GM12878 (cell line): ENCODE measurements around the gene GHRH. TPM values are rescaled to one million over a fixed set of nuclear protein-coding genes. Genes with fewer than 3 reads are reported as not detected.

Experiments used
- ATAC-seq: fragments of 200-7000 bp; cut with Tn5 transposase; 3 replicates; pipeline ENCODE4 v1.9.1; 2020; ENCODE audit warnings: mild to moderate bottlenecking, moderate library complexity
- BruUV-seq: library from RNA; stranded (reverse); fragments of 400-500 nt; replicated peaks from 2 replicates; lab custom pipeline; 2021; lab: Mats Ljungman, UMichigan
- CTCF ChIA-PET: fragments of 300-600 bp; sonication (Branson Sonifier 250); formaldehyde crosslinking; extraction: SDS; loops from one replicate; lab custom pipeline; 2021; ENCODE audit warnings: inconsistent platforms; lab: Yijun Ruan, JAX
- POLR2A ChIA-PET: fragments of 350-600 bp; formaldehyde crosslinking; extraction: SDS; loops from one replicate; lab custom pipeline; 2021; ENCODE audit warnings: inconsistent platforms; lab: Charles Lee
- RAD21 ChIA-PET: fragments of 300-600 bp; sonication (Branson Sonifier 250); formaldehyde crosslinking; loops from one replicate; lab custom pipeline; 2023; ENCODE audit warnings: antibody characterized with exemption; ENCODE audit not compliant: unreplicated experiment; lab: Charles Lee
- SMC1A ChIA-PET: fragments of 300-600 bp; sonication (Branson Sonifier 250); formaldehyde crosslinking; loops from one replicate; lab custom pipeline; 2023; ENCODE audit not compliant: unreplicated experiment, uncharacterized antibody; lab: Charles Lee
- DNase-seq: peaks from one replicate; pipeline ENCODE4 v3.0.0-alpha.2; 2011; ENCODE audit warnings: low read depth, low spot score
- FAIRE-seq: peaks from 3 replicates; lab custom pipeline; 2011; peaks lifted over from hg19 to GRCh38; lab: Jason Lieb, UNC
- H2AFZ ChIP-seq: 2 replicates; pipeline ENCODE4 v1.6.0; 2011; ENCODE audit warnings: low read depth, low read length, control low read depth; ENCODE audit not compliant: control insufficient read depth
- H3K27ac ChIP-seq: 2 replicates; pipeline ENCODE4 v1.5.1; 2011; ENCODE audit warnings: control low read depth; ENCODE audit not compliant: control insufficient read depth, insufficient read depth
- H3K27me3 ChIP-seq, 2 experiments: replicated peaks in 1 of 2; 2 replicates each; pipeline versions ENCODE4 v1.6.0 to v1.6.1; 2011; ENCODE audit warnings: low read length in 1 of 2; ENCODE audit not compliant: control insufficient read depth in 2 of 2, insufficient read depth in 2 of 2
- H3K36me3 ChIP-seq, 2 experiments: 2 replicates each; pipeline ENCODE4 v1.5.1; 2011; ENCODE audit warnings: low read length in 1 of 2; ENCODE audit not compliant: control insufficient read depth in 2 of 2, insufficient read depth in 2 of 2
- H3K4me1 ChIP-seq: 2 replicates; pipeline ENCODE4 v1.6.1; 2011; ENCODE audit warnings: mild to moderate bottlenecking, low read length, moderate library complexity, mixed read lengths; ENCODE audit not compliant: control insufficient read depth, insufficient read depth
- H3K4me2 ChIP-seq: 2 replicates; pipeline ENCODE4 v1.6.0; 2011; ENCODE audit warnings: control low read depth; ENCODE audit not compliant: control insufficient read depth, insufficient read depth
- H3K4me3 ChIP-seq: fragments of 200-600 bp; sonication (generic); 2 replicates; pipeline ENCODE4 v1.5.1; 2016
- H3K79me2 ChIP-seq: 2 replicates; pipeline ENCODE4 v1.6.0; 2011; ENCODE audit warnings: low read length; ENCODE audit not compliant: control insufficient read depth, insufficient read depth
- H3K9ac ChIP-seq: 2 replicates; pipeline ENCODE4 v1.8.0; 2011; ENCODE audit warnings: low read length, control low read depth, mixed read lengths; ENCODE audit not compliant: control insufficient read depth, insufficient read depth
- H3K9me3 ChIP-seq: replicated peaks from 3 replicates; pipeline ENCODE4 v1.5.1; 2011; ENCODE audit warnings: mild to moderate bottlenecking, low read length; ENCODE audit not compliant: control insufficient read depth, insufficient read depth
- H4K20me1 ChIP-seq: 2 replicates; pipeline ENCODE4 v1.6.0; 2011; ENCODE audit not compliant: control insufficient read depth, insufficient read depth
- NFXL1 ChIP-seq: fragments of 450-650 bp; IDR thresholded peaks from 2 replicates; pipeline ENCODE4 v1.6.1; 2017; ENCODE audit warnings: antibody characterized with exemption, mild to moderate bottlenecking, borderline replicate concordance
- SPI1 ChIP-seq: IDR thresholded peaks from 2 replicates; pipeline ENCODE4 v1.6.1; 2011; ENCODE audit warnings: low read depth, mild to moderate bottlenecking, low read length, moderate library complexity, borderline replicate concordance; ENCODE audit not compliant: insufficient read depth
- SUZ12 ChIP-seq: fragments of 200-600 bp; sonication (generic); IDR thresholded peaks from one replicate; pipeline ENCODE4 v1.6.1; 2018; ENCODE audit warnings: antibody characterized with exemption, mild to moderate bottlenecking; ENCODE audit not compliant: unreplicated experiment
- ZNF622 ChIP-seq: fragments of 450-650 bp; IDR thresholded peaks from 2 replicates; pipeline ENCODE4 v1.6.1; 2017; ENCODE audit warnings: mild to moderate bottlenecking, inconsistent platforms
- WGBS: methylation state at CpG from one replicate; pipeline ENCODE4 v1.1.6; 2016; ENCODE audit warnings: low lambda C conversion rate; ENCODE audit not compliant: insufficient replicate concordance, insufficient coverage; ENCODE audit errors: missing lambda C conversion rate; 5-methylcytosine and 5-hydroxymethylcytosine counted together
- in situ Hi-C: fragments of 300-500 bp; cut with MboI; formaldehyde crosslinking; loops from 9 replicates; pipeline ENCODE4 v1.14.3; 2018; ENCODE audit warnings: mixed read lengths
- intact Hi-C: fragments of 100-400 bp; cut with micrococcal nuclease; formaldehyde crosslinking; loops from one replicate; pipeline ENCODE4 v1.14.2; 2022; ENCODE audit not compliant: unreplicated experiment
- polyA plus RNA-seq, 11 experiments: library from polyadenylated mRNA; depleted of rRNA in 4 of 11; unstranded in 6 of 11; stranded (reverse) in 5 of 11; fragments of >200 nt; fragmentation: Nextera tagmentation in 4 of 11; fragmentation: Illumina TruSeq in 1 of 11; extraction: Ambion mirVana in 4 of 11; extraction: Trizol in 1 of 11; gene quantifications; 1 replicate in 1 of 11; 2 replicates in 10 of 11; pipeline versions ENCODE4 v1.2.1 to v1.2.3, GENCODE V29; 2011 to 2016; ENCODE audit warnings: inconsistent platforms in 2 of 11, missing spikeins in 2 of 11, low read depth in 1 of 11
- total RNA-seq, 4 experiments: library from RNA; depleted of rRNA in 3 of 4; stranded (reverse); fragments of >200 nt in 3 of 4; fragmentation: Illumina TruSeq in 1 of 4; extraction: Trizol in 1 of 4; gene quantifications; 2 replicates each; pipeline versions ENCODE4 v1.2.1 to v1.2.3, GENCODE V29; 2013 to 2021
- TF ChIP-seq, protein P1 (sequence below): fragments of 450-650 bp; IDR thresholded peaks from 2 replicates; pipeline ENCODE4 v1.6.1; 2017; ENCODE audit warnings: mild to moderate bottlenecking

The GHRH gene
- total and polyA plus RNA-seq, 10 of the 15 experiments (the other 5 are each of a cell fraction or from before 2014, with no cell fraction given) = not detected

DNA sequence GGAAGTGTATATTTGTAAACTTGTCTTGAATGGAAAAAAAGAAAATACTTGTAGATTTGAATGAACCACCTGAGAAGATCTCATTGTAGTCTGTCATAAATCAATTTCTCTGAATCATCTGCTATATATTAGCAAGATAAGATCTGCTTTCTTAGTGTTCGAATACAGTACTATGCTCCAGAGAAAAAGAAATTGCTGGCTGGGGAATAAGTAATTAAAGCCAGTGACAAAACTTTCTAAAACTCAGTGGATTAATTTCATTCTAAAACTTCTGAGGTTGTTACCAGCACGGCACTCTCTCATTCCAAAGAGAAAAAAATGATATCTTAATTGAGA, 59.8 kb downstream of the GHRH start:
- TF ChIP-seq SUZ12 (no peak), ZNF622 (no peak), SPI1 (no peak), NFXL1 (no peak)
- TF ChIP-seq, protein P1, sequence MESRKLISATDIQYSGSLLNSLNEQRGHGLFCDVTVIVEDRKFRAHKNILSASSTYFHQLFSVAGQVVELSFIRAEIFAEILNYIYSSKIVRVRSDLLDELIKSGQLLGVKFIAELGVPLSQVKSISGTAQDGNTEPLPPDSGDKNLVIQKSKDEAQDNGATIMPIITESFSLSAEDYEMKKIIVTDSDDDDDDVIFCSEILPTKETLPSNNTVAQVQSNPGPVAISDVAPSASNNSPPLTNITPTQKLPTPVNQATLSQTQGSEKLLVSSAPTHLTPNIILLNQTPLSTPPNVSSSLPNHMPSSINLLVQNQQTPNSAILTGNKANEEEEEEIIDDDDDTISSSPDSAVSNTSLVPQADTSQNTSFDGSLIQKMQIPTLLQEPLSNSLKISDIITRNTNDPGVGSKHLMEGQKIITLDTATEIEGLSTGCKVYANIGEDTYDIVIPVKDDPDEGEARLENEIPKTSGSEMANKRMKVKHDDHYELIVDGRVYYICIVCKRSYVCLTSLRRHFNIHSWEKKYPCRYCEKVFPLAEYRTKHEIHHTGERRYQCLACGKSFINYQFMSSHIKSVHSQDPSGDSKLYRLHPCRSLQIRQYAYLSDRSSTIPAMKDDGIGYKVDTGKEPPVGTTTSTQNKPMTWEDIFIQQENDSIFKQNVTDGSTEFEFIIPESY = no peak
- CTCF ChIA-PET = interaction anchor here (2.0 to 13.5 kb wide), 4 partner anchors 12 to 340 kb away, joined by 5 to 200 read pairs (median 26); partner anchors contain the start of gene BLCAP
- SMC1A ChIA-PET = interaction anchor here (1.0 to 1.6 kb wide), 3 partner anchors 10 to 332 kb away, joined by 3 to 6 read pairs (median 4); no protein-coding TSS in a partner anchor
- Histone ChIP-seq H3K9ac (no peak overlapping the region), H4K20me1 (peaks cover 3% of the 10 kb centered on the region; the same call in 1 of the 2 replicates), H3K4me2 (no peak overlapping the region), H3K9me3 (no peaks in the 10 kb centered on the region), H3K27me3 (no peaks in the 10 kb centered on the region), H3K4me3 (no peak overlapping the region), H3K79me2 (peaks cover 8% of the 10 kb centered on the region), H2AFZ (no peak overlapping the region), H3K36me3 (peaks cover 33 to 58% of the 10 kb centered on the region in 2 experiments), H3K4me1 (no peaks in the 10 kb centered on the region), H3K27ac (no peak overlapping the region)
- RAD21 ChIA-PET = interaction anchor here (0.8 to 1.1 kb wide), 2 partner anchors 193 to 332 kb away, joined by 3 to 5 read pairs; no protein-coding TSS in a partner anchor
- BruUV-seq = no TSS peak
- FAIRE-seq (no peak), ATAC-seq (no peak), DNase-seq (no peak)
- POLR2A ChIA-PET = no interaction called here
- in situ Hi-C loops = no loop called here
- intact Hi-C loops = loop anchor here (1.0 kb wide), 1 partner anchor 333 kb away; no protein-coding TSS in a partner anchor
- 100% methylated on average over 2 of the region's 2 CpGs for WGBS

Other genes with a start within 250 kb of the GHRH start
- 38.2 and 51.1 TPM in 2 replicates for gene RBL1, start 165.8 kb downstream of the GHRH start, total RNA-seq (2014; rRNA removed)
- gene RBL1, start 165.8 kb downstream of the GHRH start, total RNA-seq (2014; rRNA removed; fragmentation: Illumina TruSeq; extraction: Trizol) = 26.7 and 27.9 TPM in 2 replicates
- 23.8 and 28.1 TPM in 2 replicates for gene RBL1, start 165.8 kb downstream of the GHRH start, total RNA-seq (2021)
- 14.6 and 19.4 TPM in 2 replicates for gene RBL1, start 165.8 kb downstream of the GHRH start, polyA plus RNA-seq (2011; rRNA removed)
- gene RBL1, start 165.8 kb downstream of the GHRH start, polyA plus RNA-seq (2014; fragmentation: Illumina TruSeq; extraction: Trizol) = 24.6 and 36.3 TPM in 2 replicates
- 1 to 10 TPM; 4.5 to 4.9 TPM for gene RBL1, start 165.8 kb downstream of the GHRH start, polyA plus RNA-seq (2014; fragmentation: Nextera tagmentation; extraction: Ambion mirVana)
- gene RBL1, start 165.8 kb downstream of the GHRH start, polyA plus RNA-seq (2014; rRNA removed) = 14.7 and 17.5 TPM in 2 replicates
- gene RBL1, start 165.8 kb downstream of the GHRH start, polyA plus RNA-seq (2016; fragmentation: Nextera tagmentation; extraction: Ambion mirVana) = 10 to 100 TPM; 25.1 to 25.5 TPM
- 225 and 248 TPM in 2 replicates for gene RPN2, start 82.5 kb downstream of the GHRH start, total RNA-seq (2014; rRNA removed)
- 231 and 241 TPM in 2 replicates for gene RPN2, start 82.5 kb downstream of the GHRH start, total RNA-seq (2014; rRNA removed; fragmentation: Illumina TruSeq; extraction: Trizol)
- 157 and 161 TPM in 2 replicates for gene RPN2, start 82.5 kb downstream of the GHRH start, total RNA-seq (2021)
- 162 and 222 TPM in 2 replicates for gene RPN2, start 82.5 kb downstream of the GHRH start, polyA plus RNA-seq (2011; rRNA removed)
- gene RPN2, start 82.5 kb downstream of the GHRH start, polyA plus RNA-seq (2014; fragmentation: Illumina TruSeq; extraction: Trizol) = 198 and 207 TPM in 2 replicates
- 100 to 1,000 TPM; 274 to 365 TPM for gene RPN2, start 82.5 kb downstream of the GHRH start, polyA plus RNA-seq (2014; fragmentation: Nextera tagmentation; extraction: Ambion mirVana)
- 133 and 148 TPM in 2 replicates for gene RPN2, start 82.5 kb downstream of the GHRH start, polyA plus RNA-seq (2014; rRNA removed)
- gene RPN2, start 82.5 kb downstream of the GHRH start, polyA plus RNA-seq (2016; fragmentation: Nextera tagmentation; extraction: Ambion mirVana) = 100 to 1,000 TPM; 298 to 306 TPM
- 1.4 and 1.6 TPM in 2 replicates for gene MROH8, start 82.3 kb downstream of the GHRH start, total RNA-seq (2014; rRNA removed)
- gene MROH8, start 82.3 kb downstream of the GHRH start, total RNA-seq (2014; rRNA removed; fragmentation: Illumina TruSeq; extraction: Trizol) = 1.6 and 2.5 TPM in 2 replicates
- 1.5 and 2.3 TPM in 2 replicates for gene MROH8, start 82.3 kb downstream of the GHRH start, total RNA-seq (2021)
- gene MROH8, start 82.3 kb downstream of the GHRH start, polyA plus RNA-seq (2011; rRNA removed) = 1.7 and 2.8 TPM in 2 replicates
- gene MROH8, start 82.3 kb downstream of the GHRH start, polyA plus RNA-seq (2014; fragmentation: Illumina TruSeq; extraction: Trizol) = 2.8 and 4.0 TPM in 2 replicates
- gene MROH8, start 82.3 kb downstream of the GHRH start, polyA plus RNA-seq (2014; fragmentation: Nextera tagmentation; extraction: Ambion mirVana) = under 1 TPM; 0.16 to 0.93 TPM
- 1.9 TPM in 2 replicates for gene MROH8, start 82.3 kb downstream of the GHRH start, polyA plus RNA-seq (2014; rRNA removed)
- 1 to 10 TPM; 2.6 to 2.8 TPM for gene MROH8, start 82.3 kb downstream of the GHRH start, polyA plus RNA-seq (2016; fragmentation: Nextera tagmentation; extraction: Ambion mirVana)
- 8.6 and 12.2 TPM in 2 replicates for gene MANBAL, start 27.8 kb upstream of the GHRH start, total RNA-seq (2014; rRNA removed)
- 15.0 and 15.6 TPM in 2 replicates for gene MANBAL, start 27.8 kb upstream of the GHRH start, total RNA-seq (2014; rRNA removed; fragmentation: Illumina TruSeq; extraction: Trizol)
- gene MANBAL, start 27.8 kb upstream of the GHRH start, total RNA-seq (2021) = 18.9 TPM in 2 replicates
- gene MANBAL, start 27.8 kb upstream of the GHRH start, polyA plus RNA-seq (2011; rRNA removed) = 25.1 and 39.0 TPM in 2 replicates
- 20.2 and 30.7 TPM in 2 replicates for gene MANBAL, start 27.8 kb upstream of the GHRH start, polyA plus RNA-seq (2014; fragmentation: Illumina TruSeq; extraction: Trizol)
- 10 to 100 TPM; 13.7 to 15.6 TPM for gene MANBAL, start 27.8 kb upstream of the GHRH start, polyA plus RNA-seq (2014; fragmentation: Nextera tagmentation; extraction: Ambion mirVana)
- gene MANBAL, start 27.8 kb upstream of the GHRH start, polyA plus RNA-seq (2014; rRNA removed) = 33.7 and 36.4 TPM in 2 replicates
- gene MANBAL, start 27.8 kb upstream of the GHRH start, polyA plus RNA-seq (2016; fragmentation: Nextera tagmentation; extraction: Ambion mirVana) = 10 to 100 TPM; 40.8 to 45.6 TPM
- gene SRC, start 84.3 kb upstream of the GHRH start, total RNA-seq (2014; rRNA removed) = 22.1 and 27.4 TPM in 2 replicates
- 19.3 and 20.0 TPM in 2 replicates for gene SRC, start 84.3 kb upstream of the GHRH start, total RNA-seq (2014; rRNA removed; fragmentation: Illumina TruSeq; extraction: Trizol)
- gene SRC, start 84.3 kb upstream of the GHRH start, total RNA-seq (2021) = 63.5 and 71.3 TPM in 2 replicates
- 18.4 and 32.0 TPM in 2 replicates for gene SRC, start 84.3 kb upstream of the GHRH start, polyA plus RNA-seq (2011; rRNA removed)
- gene SRC, start 84.3 kb upstream of the GHRH start, polyA plus RNA-seq (2014; fragmentation: Illumina TruSeq; extraction: Trizol) = 20.3 and 33.1 TPM in 2 replicates
- under 1 TPM; 0.60 to 0.85 TPM for gene SRC, start 84.3 kb upstream of the GHRH start, polyA plus RNA-seq (2014; fragmentation: Nextera tagmentation; extraction: Ambion mirVana)
- 47.1 and 61.4 TPM in 2 replicates for gene SRC, start 84.3 kb upstream of the GHRH start, polyA plus RNA-seq (2014; rRNA removed)
- gene SRC, start 84.3 kb upstream of the GHRH start, polyA plus RNA-seq (2016; fragmentation: Nextera tagmentation; extraction: Ambion mirVana) = 10 to 100 TPM; 26.9 TPM